Measurements from ENCODE around the gene TENM4.

- TF ChIP-seq POLR2A (IDR thresholded peaks at IDR 0.05), result no peak
- TF ChIP-seq CTCF (IDR thresholded peaks at IDR 0.05), result no peak
These were observed 351.9 kb downstream of the TENM4 start for GRCh38 chr11:79088967-79089366.
